Measurements from ENCODE around the gene LRRC1. TPM values are rescaled to one million over a fixed set of nuclear protein-coding genes. Genes with fewer than 3 reads are reported as not detected.

Gene LRRC1
- 17.7 and 18.6 TPM in 2 replicates for total RNA-seq

DNA sequence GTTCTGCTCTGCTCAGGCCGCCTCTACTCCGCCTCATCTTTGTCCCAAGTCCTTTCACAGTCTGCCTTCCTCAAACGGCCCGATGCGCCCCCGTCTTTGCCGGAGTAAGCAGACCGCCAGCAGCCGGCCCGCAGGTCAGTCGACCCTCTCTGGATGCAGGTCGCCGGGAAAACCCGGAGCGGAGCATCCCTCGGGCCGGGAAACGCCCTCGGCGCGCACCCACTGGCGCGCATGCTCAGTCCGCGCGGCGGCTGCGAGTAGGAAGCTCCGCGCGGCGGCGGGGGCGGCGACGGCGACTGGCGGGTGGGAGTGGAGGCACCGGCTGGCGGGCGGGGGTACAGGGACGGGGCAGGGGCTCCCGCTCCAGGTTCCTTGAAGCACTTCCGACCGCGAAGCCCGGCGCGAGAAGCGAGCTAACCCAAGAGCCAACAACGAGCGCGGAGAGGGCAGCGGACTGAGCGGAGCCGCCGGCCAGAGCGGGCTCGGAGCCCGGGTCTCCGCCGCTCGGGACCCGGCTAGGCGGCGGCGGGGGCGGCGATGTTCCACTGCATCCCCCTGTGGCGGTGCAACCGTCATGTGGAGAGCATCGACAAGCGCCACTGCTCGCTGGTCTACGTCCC is at the start of gene LRRC1:
Gene LRRC1 (plus strand): TSS at position 286 of the 620 bp plus-strand sequence. CDS start 252 bp downstream, at position 538.
- H3K4me3 ChIP-seq (ENCODE audit: low read depth, low read length) = peak within 1 kb of the TSS; percentile 84
- DNase-seq (ENCODE audit: low read depth) = peak; percentile 90
- TF ChIP-seq, protein P1, sequence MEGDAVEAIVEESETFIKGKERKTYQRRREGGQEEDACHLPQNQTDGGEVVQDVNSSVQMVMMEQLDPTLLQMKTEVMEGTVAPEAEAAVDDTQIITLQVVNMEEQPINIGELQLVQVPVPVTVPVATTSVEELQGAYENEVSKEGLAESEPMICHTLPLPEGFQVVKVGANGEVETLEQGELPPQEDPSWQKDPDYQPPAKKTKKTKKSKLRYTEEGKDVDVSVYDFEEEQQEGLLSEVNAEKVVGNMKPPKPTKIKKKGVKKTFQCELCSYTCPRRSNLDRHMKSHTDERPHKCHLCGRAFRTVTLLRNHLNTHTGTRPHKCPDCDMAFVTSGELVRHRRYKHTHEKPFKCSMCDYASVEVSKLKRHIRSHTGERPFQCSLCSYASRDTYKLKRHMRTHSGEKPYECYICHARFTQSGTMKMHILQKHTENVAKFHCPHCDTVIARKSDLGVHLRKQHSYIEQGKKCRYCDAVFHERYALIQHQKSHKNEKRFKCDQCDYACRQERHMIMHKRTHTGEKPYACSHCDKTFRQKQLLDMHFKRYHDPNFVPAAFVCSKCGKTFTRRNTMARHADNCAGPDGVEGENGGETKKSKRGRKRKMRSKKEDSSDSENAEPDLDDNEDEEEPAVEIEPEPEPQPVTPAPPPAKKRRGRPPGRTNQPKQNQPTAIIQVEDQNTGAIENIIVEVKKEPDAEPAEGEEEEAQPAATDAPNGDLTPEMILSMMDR (IDR thresholded peaks at IDR 0.05; ENCODE audit: insufficient read depth, low read depth, low read length) = no peak

DNA sequence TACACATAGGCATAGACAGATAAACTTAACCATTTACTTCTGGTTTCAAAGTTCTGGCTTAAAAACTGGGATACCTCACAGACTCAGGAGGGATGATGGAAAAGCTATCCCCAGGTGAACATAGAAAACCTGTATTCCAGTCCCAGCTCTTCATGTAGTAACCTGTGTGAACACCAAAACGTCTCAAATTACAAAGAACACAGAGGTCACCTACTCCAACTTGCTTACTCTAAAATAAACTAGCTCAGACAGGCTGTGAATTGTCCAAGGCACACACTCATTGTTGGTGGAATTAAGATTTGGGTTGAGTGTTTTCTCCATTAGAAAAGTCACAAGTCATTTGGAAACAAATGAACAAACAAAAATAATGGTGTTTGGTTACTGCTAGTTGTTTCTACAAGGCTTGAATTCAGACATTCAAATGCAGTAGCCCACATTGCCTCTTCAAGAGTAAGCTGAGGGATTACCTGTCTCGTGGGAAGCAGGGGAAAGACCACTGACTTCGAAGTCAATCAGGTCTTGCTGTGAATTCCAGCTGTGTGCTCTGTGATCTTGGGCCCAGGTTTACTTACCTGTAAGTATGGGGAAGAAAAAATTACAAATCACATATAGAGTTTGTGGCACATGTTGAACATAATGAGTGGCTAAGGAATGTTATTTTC is 48.2 kb upstream of the LRRC1 start:
- no peak overlapping the region for H3K4me3 ChIP-seq (ENCODE audit: low read depth, low read length)
- TF ChIP-seq, protein P1 (IDR thresholded peaks at IDR 0.05; ENCODE audit: insufficient read depth, low read depth, low read length) = no peak
- DNase-seq (ENCODE audit: low read depth) = no peak

DNA sequence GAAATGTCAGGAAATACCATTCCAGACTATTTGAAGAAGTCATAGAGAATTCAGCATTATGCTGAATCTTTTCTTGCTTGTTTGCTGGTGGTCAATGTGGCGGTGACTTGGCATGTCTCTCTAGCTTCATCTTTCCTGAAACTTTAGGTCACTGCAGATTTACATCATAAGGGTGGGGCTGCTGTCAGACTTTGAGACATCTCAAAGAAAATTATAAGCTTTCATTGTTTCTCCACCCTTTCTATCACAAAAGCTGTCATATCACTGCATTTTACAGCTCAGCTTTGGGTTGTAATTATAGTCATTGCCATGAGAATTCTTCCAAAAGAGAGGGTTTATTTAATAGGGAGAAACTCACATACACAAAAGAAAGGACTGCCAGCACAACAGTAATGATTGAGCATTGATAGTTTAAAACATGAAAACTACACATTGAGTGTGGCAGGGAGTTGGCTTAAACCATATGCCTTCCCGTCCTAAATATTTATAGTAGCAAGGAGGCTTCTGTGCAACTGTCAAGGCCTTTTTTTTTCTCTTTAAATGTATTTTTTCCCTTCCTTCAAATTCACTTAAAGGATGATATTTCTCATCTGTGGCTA is 44.7 kb upstream of the LRRC1 start:
- H3K4me3 ChIP-seq (ENCODE audit: low read depth, low read length) = no peak overlapping the region
- TF ChIP-seq, protein P1 (IDR thresholded peaks at IDR 0.05; ENCODE audit: insufficient read depth, low read depth, low read length) = no peak
- no peak for DNase-seq (ENCODE audit: low read depth)

DNA sequence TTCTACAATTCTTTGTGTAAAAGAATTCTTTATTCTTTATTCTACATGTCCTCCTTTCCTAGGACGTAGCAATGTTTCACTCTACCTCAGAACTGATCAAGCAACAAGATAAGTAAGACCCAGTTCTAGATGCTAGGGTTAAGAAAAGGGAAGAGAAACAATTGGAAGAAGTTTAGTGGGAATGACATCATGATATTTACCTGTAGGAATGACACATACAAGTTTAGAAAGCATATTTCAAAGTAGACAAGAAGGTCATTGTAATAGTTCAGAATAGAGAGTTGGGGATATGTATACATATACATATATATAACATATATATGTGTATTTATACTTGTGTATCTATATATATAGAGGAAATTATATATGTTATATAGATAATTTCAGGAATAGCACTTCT is 43.4 kb upstream of the LRRC1 start:
- no peak for DNase-seq (ENCODE audit: low read depth)
- TF ChIP-seq, protein P1 (IDR thresholded peaks at IDR 0.05; ENCODE audit: insufficient read depth, low read depth, low read length) = no peak
- no peak overlapping the region for H3K4me3 ChIP-seq (ENCODE audit: low read depth, low read length)

DNA sequence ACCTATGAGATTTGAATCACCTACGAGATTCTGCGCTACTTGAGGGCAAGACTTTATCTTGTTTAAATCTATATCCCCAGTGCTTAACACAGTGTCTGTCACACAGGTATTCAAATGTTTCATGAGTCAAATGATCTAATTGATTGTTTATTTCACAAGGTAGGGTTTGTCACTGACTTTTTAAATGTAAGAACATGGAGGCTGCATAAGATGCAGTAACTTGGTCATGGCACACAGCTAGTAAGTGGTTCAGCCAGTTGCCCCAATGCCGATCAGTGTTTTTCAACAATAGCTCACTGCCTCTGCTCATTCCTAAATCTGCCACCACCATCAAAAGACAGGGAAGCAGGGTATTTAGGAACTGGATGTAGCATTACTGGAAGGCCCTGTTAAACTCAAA is 42.4 kb upstream of the LRRC1 start:
- no peak for DNase-seq (ENCODE audit: low read depth)
- H3K4me3 ChIP-seq (ENCODE audit: low read depth, low read length) = no peak overlapping the region
- TF ChIP-seq, protein P1 (IDR thresholded peaks at IDR 0.05; ENCODE audit: insufficient read depth, low read depth, low read length) = no peak

DNA sequence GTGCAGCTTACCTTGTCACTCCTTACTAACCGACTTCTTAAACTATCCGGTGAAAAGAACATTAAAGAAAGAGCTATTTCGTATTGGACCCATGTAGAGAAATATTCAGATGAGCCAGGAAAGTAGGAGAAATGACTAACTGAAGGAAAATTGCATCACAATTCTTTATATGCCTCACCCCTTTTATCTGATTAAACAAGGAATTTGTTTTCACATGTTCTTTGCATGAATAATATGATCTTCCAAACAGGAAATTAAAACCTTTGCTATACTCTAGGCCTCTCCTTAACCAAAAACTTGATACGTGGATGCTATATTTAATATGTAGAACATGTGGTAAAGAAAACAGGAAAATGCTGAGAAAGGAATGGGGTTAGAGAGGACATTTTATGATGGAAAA is 41.9 kb upstream of the LRRC1 start:
- TF ChIP-seq, protein P1 (IDR thresholded peaks at IDR 0.05; ENCODE audit: insufficient read depth, low read depth, low read length) = no peak
- peak; percentile 64 for DNase-seq (ENCODE audit: low read depth)
- H3K4me3 ChIP-seq (ENCODE audit: low read depth, low read length) = no peak overlapping the region
